GM21528 (cell line): ENCODE measurements around the gene SLC25A29.
"Not testable (repeated sequence)": the region's sequence is repeated elsewhere in the genome, so short reads cannot be mapped to it uniquely, and the experiment has no call there.

Experiments
- ATAC-seq: cut with Tn5 transposase; IDR thresholded peaks from one replicate; pipeline ENCODE4 v1.9.1; 2021; ENCODE audit warnings: mild to moderate bottlenecking, moderate library complexity; ENCODE audit not compliant: unreplicated experiment, low FRiP score

SLC25A29 gene

DNA sequence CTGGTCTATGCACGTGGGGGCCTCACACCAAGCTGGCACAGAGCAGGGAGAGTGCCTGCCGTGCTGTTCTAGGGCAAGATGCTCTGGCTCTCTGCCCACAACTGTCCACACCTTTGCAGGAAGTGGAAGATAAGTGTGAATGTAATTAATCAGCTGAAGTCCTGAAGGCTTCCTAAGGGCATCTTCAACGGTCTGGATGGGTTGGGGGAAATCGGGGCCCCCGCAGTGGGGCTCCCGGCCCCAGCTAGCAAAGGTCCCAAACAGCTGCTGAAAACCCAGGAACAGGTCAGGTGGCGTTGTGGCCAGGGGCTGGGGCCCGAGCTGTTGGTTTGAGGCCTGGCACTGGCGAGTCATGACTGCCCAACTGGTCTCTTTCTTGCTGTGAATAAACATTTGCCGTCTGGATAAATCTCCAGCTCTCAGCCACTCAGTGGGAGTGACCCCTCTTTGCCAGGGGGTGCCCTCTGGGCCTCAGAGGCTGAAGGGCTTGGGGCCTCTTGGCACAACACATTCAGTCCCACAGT, 6.7 kb upstream of the SLC25A29 start:
- ATAC-seq, result no peak

DNA sequence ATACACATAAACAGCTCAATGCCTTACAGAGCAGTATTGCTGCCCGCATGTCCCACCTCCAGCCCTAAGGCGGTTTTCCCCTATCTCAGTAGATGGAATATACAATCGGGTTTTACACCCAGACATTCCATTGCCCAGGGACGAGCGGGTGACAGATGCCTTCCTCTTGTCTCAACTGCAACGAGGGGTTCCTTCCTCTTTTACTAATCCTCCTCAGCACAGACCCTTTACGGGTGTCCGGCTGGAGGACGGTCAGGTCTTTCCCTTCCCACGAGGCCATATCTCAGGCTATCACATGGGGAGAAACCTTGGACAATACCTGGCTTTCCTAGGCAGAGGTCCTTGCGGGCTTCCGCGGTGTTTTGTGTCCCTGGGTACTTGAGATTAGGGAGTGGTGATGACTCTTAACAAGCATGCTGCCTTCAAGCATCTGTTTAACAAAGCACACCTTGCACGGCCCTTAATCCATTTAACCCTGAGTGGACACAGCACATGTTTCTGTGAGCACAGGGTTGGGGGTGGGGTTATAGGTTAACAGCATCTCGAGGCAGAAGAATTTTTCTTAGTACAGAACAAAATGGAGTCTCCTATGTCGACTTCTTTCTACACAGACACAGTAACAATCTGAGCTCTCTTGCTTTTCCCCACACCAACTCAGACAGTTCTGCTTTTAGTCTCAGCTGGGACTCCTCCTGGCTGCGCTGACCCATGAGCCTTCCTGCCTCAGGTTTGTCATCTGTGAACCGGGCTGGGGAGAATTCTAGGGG, 6.0 kb upstream of the SLC25A29 start:
- ATAC-seq, result not testable (repeated sequence)

DNA sequence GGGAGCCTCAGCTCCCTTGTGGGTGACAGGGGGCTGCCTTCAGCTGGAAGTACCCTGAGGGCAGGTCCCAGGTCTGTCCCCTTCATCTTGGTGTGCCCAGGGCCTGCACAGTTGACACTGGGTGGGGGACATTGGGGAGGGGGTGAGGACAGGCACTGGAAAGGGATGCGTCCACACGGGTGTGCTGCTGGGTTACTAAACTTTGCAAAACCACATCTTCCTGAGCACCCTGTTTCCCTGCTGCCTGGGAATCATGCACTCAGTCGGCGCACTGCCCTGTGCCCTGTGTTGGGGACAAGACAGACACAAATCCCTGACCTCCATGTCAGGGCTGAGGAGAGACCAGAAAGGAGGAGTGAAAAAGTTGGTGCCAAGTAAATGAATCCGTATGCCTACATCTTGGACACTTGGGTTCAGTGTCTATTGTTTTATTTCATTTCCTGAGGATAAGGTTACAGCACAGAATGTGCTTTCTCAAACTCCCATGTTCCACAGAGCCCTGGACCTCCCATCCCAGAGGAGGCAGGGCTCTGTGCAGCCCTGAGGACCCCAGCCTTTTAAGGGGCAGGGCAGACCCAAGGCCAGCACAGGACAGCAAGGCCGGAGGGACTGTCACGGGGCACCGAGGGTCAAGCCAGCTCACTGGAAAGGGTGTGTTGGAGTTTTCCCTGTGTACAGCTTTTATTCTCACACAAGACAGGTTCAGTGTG, 2.9 kb upstream of the SLC25A29 start:
- no peak for ATAC-seq

DNA sequence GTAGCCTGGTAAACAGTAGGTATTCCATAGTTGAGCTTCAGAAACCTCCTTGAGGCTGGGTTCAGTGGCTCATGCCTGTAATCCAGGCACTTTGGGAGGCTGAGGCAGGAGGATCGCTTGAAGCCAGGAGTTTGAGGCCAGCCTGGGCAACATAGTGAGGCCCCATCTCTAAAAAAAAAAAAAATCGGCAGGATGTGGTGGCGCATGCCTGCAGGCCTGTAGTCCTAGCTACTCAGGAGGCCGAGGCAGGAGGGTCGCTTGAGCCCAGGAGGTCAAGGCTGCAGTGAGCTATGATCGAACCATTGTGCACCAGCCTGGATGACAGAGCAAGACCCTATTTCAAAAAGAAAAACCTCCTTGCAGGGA, 2.2 kb upstream of the SLC25A29 start:
- not testable (repeated sequence) for ATAC-seq

DNA sequence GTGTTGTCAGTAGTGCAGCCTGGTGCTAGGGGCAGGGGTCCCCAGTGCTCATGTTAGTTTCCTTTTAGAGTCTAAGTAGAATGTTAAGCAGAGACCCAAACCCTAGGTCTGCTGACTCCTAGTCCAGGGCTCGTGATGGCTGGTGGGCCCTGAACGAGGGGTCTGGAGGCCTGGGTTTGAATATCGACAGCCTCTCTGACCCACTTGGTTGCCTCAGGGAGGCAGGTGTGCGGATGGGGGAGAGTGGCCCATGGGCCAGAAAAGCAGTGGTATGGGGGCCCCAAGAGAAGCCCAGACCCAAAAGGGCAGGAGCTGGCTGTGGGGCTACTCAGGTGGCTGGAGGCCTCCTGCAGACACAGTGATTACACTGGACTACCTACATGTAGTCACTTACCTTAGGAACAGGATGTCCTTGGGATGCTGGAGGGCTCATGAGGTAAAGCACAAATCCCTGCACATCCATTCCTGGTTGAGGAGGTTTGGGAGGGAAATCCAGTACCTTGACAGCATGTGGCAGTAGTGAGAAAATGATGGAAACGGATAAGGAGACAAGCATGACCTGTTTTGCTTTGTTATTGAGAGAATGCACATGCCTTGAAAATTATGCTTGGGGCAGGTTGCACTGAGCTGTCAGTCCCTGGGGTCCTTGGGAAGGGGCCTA, 1.7 kb upstream of the SLC25A29 start:
- no peak for ATAC-seq

DNA sequence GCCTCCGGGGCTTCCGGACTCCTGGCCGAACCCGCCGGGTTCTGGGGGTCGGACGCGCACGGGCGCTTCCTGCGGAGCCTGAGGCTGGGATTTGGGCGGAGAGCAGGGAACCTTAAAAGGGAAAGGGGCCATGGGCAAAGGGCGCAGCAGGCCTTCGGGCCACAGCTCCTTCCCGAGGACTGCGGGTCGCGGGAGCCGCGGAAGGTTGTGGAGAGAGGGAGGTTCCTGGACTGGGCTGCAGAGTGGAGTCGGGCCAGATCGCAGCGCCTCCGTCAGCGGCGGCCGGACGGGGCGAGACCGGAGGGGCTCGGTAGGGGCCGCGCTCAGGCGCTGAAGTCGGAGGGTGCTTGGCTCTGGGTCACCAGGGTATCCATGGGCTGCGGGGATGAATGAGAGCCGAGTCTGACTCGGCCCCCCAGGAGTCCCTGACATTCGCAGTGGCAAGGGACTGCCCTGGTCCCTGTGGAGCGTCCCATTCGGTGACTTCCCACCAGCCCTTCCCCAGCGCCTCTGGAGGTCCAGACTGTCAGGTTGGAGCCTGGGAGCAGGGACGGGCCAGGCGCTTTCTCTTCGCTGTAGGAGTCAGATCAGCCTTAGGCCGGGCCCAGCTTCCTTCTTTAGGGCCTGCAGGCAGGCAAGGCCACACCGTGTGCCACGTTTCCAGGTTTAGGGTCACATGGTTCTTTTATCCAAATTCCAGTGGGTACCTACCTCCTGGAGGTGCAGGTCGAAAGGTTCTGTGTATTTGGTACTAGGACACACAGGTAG, 938 bp upstream of the SLC25A29 start:
- ATAC-seq, result peak; percentile 12

DNA sequence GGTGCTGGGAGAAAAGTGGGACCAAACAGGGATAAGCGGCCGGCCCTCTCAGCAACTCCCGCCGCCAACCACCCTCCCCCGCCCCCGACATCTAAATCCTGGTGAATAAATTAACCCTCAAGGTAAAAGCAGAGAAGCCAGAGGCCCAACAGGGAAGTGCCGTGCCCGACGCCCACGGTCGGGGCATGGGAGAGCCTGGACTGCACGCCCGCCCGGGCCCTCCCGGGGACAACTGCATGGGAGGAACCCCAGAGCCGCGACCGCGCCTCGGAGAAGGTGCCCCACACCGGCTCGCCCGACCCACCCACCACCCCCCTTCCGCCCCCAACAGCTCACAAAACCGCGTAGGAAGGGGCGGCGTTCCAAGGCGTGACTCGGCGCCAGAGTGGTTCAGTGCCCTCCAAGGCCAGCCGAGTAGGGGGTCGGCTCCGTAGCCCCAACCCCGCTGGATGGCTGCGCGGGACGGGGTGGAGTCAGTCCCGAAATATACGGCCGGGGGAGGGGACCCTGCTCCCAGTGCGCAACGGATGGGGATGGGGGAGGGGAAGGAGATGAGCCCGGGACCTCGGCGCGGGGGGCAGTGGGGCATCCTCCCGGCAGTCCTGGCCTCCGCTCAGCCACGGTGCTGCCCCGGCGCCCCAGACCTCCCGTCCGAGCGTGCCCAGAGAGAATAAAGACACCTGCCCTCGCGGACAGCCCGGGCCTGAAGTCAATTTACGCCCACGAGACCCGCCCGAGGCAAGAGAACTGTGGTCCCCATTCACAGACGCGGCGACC, 732 bp downstream of the SLC25A29 start:
- ATAC-seq, result no peak

DNA sequence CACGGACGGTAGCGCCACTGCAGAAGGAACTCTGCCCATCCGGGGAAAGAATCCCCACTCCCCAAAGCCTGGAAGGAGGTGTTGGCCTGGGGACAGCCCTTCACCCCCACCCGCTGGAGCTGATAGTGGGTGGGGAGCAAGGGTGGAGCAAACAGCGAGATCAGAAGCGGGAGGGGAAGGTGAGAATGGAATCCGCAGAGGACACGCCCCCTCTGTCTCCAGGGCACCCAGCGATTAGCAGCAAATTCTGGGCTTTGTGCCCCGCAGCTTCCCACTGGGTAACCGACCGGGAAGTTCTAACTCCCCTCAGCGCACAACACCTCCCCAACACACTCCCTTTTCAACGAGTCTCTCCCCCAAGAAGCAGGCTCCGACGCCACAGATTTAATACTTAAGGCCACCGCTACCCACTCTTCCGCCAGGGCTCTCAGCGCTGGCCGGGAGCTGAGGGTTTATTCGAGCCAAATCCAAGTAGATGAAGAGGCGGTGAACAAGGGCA, 1.4 kb downstream of the SLC25A29 start:
- no peak for ATAC-seq

DNA sequence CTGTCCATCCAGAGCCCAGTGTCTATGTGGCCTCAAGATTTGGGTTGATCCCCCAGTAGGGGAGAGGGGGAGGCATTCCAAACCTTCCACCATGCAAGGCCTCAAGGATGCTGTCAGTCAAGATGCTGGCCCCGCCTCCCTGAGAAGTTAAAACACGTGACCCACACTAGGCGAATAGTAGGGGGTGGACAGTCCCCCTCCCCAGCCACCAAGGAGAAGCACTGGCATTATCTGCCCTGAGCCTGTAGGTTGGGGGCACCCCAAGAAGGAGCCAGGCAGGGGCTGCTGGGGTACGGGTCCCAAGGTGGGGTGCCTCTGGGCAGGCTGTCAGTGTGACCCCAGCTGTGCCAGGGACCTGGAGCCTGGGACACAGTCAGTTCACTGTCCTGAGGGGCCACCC, 2.3 kb downstream of the SLC25A29 start:
- ATAC-seq, result no peak

DNA sequence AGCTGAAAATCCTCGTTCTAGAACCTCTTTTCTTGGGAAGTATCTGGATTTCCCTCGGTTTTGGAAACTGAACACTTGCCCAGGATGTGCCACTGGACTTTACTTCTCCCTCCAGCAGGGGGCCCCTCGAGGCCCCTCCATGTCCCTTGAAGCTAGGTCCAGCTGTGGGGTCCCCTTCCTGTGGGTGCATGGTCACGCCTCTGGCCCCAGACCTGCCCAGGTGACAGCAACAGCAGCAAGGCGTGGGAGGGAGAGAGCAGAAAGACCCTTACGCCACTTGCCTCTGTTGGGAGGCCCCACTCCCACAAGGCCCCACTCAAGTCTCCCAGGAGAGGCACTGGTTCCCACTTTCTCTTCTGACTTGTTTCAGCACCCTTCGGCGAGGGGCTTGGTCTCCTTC, 3.1 kb downstream of the SLC25A29 start:
- no peak for ATAC-seq

DNA sequence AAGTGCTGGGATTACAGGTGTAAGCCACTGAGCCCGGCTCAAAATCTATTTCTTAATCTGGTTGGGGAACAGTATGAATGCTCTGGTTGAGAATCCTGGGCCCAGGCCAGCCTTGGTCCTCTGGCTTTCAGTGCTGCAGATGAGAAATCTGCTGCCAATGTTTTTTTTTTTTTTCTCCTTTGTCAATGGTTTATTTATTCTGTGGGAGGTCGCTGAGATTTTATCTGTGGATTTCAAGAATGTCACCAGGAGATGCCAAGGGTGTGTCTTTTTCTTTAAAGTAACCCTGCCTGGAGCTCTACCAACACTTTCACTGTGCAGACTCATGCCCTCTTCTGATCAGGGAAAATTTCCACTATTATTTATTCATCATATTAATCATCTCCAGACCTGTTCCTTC, 3.6 kb downstream of the SLC25A29 start:
- ATAC-seq, result no peak

DNA sequence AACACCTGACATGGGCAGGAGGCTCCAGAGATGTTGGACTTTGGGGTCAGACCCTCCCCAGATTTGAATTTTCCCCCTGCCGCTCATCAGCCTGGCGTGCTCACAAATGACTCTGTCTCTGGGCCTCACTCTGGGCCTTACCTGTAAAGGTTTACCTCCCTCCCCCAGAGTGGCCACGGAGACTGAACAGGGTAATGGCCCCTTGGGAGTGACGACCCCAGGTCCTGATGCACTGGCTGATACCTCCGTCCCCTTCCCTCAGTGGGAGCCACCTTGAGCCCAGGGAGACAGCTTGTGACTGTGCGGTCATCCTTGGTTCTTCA, 7.0 kb downstream of the SLC25A29 start:
- no peak for ATAC-seq

DNA sequence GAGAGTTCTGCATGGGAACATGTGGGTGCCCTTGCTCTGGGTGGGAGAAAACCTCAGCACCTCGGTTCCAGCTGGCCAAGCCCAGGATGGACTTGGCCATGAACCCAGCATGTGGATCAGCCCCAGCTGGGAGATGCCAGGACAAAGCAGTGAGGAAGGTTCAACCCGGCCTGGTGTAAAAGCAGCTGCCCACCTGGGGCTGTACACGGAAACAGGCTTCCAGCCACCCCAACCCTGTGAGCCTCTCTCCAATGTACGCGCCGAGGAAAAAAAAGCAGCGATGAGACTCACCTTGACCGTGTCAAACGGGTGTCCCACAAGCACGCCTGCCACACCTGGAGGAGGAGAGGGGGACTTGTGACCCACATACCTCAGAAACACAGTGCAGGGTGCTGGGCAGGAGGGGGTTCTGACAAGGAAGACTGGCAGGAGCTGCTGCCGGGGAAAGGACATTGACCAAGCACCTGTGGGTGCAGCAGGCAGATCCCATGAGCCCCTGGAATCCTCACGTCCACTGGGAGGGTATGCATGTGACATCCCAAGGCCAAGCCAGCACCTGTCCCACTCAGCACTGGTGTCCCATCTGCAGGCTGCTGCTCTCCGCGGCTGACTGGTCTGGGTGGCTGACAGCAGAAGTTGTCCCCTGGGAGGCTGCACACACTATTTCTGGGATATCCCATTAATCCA, 7.5 kb downstream of the SLC25A29 start:
- no peak for ATAC-seq

DNA sequence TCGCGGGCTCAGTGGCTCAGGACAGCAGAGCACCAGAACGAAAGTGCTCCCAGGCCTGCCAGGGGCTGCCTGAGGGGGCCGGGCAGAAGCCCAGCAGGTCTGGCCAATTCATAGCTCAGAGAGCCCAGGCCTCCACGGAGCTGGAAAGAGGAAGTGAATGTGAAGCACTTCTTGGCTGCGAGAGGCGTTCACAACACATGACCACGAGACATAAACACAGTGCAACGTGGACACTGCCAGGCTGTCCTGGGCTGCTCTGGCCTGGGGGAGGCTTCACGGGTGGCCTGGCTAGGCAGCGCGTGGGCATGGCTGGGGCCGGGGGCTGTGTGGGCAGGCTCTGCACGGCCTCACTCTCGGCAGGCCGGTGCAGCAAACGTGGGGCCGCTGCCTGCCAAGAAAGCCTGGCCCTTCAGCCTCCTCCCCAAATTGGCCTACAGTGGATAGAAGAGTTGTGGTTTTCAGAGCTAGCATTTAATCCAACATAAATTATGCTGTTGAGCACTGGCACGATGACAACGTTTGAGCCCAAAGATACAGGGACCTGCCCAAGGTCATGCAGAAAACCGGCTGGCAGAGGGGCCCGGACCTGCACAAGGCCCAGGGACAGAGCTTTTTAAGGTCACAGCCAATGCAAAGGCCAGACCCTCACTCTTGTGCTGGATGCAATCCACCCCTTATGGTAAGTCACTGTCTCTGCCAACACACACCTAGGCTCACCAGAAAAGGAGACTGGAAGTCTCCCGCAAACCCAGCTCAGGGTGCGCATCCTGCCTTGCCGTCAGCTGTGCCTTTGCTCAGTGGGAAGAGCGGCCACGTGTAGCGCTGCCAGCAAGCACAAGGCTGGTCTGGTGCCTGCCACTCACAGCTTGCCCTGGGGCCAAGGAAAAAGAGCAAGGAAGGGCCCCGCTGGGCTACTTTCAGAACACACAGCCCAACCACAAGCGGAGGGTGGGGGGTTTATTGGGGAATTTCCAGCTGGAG, 8.6 kb downstream of the SLC25A29 start:
- peak; percentile 71 for ATAC-seq

DNA sequence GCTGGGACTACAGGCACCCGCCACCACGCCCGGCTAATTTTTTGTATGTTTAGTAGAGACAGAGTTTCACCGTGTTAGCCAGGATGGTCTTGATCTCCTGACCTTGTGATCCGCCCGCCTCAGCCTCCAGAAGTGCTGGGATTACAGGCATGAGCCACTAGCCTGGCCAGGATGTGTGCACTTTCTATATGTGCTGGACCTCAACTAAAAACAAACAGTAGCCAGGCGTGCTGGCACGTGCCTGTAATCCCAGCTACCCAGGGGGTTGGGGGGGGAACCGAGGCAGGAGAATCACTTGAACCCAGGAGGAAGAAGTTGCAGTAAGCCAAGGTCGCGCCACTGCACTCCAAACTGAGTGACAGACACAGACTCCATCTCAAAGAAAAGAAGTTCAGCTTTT, 9.5 kb downstream of the SLC25A29 start:
- not testable (repeated sequence) for ATAC-seq

DNA sequence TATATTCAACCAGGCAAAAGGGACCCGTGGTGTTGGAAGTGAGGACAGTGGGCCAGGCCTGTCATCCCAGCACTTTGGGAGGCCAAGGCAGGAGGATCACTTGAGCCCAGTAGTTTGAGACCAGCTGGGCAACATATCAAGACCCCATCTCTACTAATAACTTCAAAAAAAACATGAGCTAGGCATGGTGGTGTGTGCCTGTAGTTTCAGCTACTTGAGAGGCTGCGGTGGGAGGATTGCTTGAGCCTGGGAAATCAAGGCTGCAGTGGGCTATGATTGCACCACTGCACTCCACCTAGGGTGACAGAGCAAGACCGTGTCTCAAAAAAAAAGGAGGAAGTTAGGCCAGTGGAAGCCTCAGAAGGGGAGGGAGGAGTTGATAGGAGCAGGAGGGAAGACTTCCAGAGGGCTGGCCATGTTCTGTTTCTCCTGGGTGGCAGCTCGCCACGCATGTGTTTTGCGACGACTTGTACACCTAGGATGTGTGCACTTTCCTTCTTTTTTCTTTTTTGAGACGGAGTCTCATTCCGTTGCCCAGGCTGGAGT, 10.1 kb downstream of the SLC25A29 start:
- ATAC-seq, result no peak

DNA sequence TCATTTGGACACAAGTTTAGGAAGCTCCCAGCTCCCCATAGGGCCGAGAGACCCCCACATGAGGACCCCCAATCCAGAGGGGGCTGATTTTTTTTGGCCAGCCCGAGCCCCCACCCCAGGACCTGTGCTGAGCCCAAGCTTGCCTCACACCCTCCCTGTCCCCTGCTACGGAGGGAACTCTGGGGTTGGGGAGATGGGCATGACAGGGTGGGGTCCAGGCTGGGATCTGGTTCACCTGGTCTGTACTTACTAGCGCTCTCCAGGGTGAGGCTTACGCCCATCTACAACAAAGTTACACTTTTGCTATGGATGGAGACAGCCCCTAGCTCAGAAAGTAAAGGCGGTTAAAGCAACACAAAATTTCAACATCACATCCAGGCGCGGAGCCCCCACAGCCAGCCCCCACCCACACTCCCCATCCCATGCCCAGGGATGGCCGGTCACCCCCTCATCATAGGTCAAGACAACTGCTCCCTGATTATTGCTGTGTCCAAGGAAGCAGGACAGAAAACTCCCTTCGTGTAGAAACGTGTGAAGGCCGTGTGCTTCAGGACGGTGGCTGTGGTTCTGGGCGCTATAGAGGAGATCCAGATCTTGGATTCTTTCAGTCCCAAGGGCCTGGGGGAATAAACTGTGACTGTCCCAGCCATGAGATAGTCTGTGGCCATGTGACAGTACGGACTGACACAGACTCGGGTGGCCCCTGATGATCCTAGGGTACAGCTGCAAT, 10.7 kb downstream of the SLC25A29 start:
- no peak for ATAC-seq
